DND-41 (cell line): ENCODE results near the gene RFNG.

Source experiments
- ATAC-seq: fragments of 200-7000 bp; cut with Tn5 transposase; 3 replicates; pipeline ENCODE4 v1.9.1; 2021; ENCODE audit warnings: low read depth; ENCODE audit not compliant: insufficient read depth
- DNase-seq: peaks from one replicate; pipeline ENCODE4 v3.0.0-alpha.2; 2020
- H2AFZ ChIP-seq: 2 replicates; pipeline ENCODE4 v1.6.0; 2012; ENCODE audit warnings: low read depth, low read length
- H3K27ac ChIP-seq: 2 replicates; pipeline ENCODE4 v1.5.1; 2012; ENCODE audit warnings: low read length, inconsistent platforms
- H3K27me3 ChIP-seq: fragments of 200-600 bp; sonication (generic); 2 replicates; pipeline ENCODE4 v1.6.0; 2012; ENCODE audit warnings: low read length, mild to moderate bottlenecking, inconsistent platforms; ENCODE audit not compliant: insufficient read depth, poor library complexity
- H3K36me3 ChIP-seq: 2 replicates; pipeline ENCODE4 v1.5.1; 2012; ENCODE audit warnings: low read length, inconsistent platforms; ENCODE audit not compliant: insufficient read depth
- H3K4me1 ChIP-seq: 2 replicates; pipeline ENCODE4 v1.5.1; 2012; ENCODE audit warnings: mild to moderate bottlenecking, low read length; ENCODE audit not compliant: insufficient read depth
- H3K4me2 ChIP-seq: 2 replicates; pipeline ENCODE4 v1.6.0; 2012; ENCODE audit warnings: mild to moderate bottlenecking, moderate library complexity, low read length, inconsistent platforms; ENCODE audit not compliant: insufficient read depth
- H3K4me3 ChIP-seq, 2 experiments: fragments of 200-600 bp in 1 of 2; shearing (Covaris generic) in 1 of 2; 2 replicates each; pipeline ENCODE4 v1.5.1; 2012 to 2016; ENCODE audit warnings: inconsistent platforms in 2 of 2, low read length in 2 of 2, mild to moderate bottlenecking in 2 of 2, low read depth in 1 of 2, moderate library complexity in 1 of 2
- H3K79me2 ChIP-seq: 2 replicates; pipeline ENCODE4 v1.6.0; 2012; ENCODE audit warnings: low read length, inconsistent platforms; ENCODE audit not compliant: insufficient read depth
- H3K9ac ChIP-seq: 2 replicates; pipeline ENCODE4 v1.6.0; 2012; ENCODE audit warnings: low read depth, mild to moderate bottlenecking, inconsistent platforms, low read length, moderate library complexity
- H3K9me3 ChIP-seq: 2 replicates; pipeline ENCODE4 v1.5.1; 2012; ENCODE audit warnings: low read length, moderate library complexity, mild to moderate bottlenecking, inconsistent platforms; ENCODE audit not compliant: insufficient read depth, severe bottlenecking
- H4K20me1 ChIP-seq: 2 replicates; pipeline ENCODE4 v1.6.0; 2012; ENCODE audit warnings: low read length; ENCODE audit not compliant: insufficient read depth
- EZH2 ChIP-seq: IDR thresholded peaks from 3 replicates; pipeline ENCODE4 v1.6.1; 2012; ENCODE audit warnings: borderline replicate concordance, low read depth, mild to moderate bottlenecking, moderate library complexity, low read length, inconsistent platforms; ENCODE audit not compliant: severe bottlenecking
- TF ChIP-seq, protein P1 (sequence below): IDR thresholded peaks from 2 replicates; pipeline ENCODE4 v1.5.1; 2012; ENCODE audit warnings: borderline replicate concordance, low read length, moderate library complexity, mild to moderate bottlenecking; ENCODE audit not compliant: poor library complexity, severe bottlenecking; ENCODE audit errors: extremely low read depth

RFNG gene

DNA sequence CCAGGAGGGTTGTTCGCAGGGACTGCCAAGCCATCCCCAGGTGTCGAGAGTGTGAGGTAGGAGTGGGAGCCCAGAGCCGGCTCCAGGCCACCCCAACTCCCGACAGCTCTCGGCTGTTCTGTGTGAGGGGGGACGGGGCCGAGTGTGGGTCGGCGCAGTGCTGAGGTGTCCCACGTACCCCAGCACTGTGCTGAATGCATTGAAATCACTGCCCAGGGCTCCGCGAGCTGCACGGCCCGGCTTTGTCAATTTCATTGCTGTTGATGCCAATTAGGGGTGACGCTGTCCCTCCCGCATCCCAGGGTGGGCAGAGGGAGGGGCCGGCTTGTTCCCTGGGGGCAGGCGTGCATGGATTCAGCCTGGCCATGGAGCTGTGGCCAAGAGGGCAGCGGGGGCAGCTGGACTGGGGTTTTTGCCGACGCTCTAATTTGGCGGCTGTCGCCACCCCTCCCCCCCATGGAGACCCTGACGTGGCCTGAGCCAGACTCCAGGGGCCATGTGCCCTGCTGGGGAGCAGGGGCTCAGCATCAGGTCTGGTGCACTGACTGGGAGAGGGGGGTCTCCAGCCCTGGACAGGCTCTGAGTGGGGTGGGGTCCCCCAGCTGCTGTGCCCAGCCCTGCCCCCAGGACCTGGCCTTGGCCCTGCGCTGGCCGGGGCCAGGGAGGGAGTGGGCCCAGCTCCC is 43.2 kb downstream of the RFNG start:
- H3K4me2 ChIP-seq = no peak overlapping the region
- H4K20me1 ChIP-seq = 0 out of 2 replicates have a peak, but pooled peaks cover 4% of the 10 kb centered on the region
- H3K4me3 ChIP-seq = no peak overlapping the region
- no peaks in the 10 kb centered on the region for H3K27me3 ChIP-seq
- no peaks in the 10 kb centered on the region for H3K4me1 ChIP-seq
- ATAC-seq = no peak
- no peaks in the 10 kb centered on the region for H3K36me3 ChIP-seq
- no peak overlapping the region for H2AFZ ChIP-seq
- DNase-seq = no peak
- H3K9ac ChIP-seq = no peak overlapping the region
- H3K79me2 ChIP-seq = no peaks in the 10 kb centered on the region
- no peak overlapping the region for H3K27ac ChIP-seq
- TF ChIP-seq, protein P1, sequence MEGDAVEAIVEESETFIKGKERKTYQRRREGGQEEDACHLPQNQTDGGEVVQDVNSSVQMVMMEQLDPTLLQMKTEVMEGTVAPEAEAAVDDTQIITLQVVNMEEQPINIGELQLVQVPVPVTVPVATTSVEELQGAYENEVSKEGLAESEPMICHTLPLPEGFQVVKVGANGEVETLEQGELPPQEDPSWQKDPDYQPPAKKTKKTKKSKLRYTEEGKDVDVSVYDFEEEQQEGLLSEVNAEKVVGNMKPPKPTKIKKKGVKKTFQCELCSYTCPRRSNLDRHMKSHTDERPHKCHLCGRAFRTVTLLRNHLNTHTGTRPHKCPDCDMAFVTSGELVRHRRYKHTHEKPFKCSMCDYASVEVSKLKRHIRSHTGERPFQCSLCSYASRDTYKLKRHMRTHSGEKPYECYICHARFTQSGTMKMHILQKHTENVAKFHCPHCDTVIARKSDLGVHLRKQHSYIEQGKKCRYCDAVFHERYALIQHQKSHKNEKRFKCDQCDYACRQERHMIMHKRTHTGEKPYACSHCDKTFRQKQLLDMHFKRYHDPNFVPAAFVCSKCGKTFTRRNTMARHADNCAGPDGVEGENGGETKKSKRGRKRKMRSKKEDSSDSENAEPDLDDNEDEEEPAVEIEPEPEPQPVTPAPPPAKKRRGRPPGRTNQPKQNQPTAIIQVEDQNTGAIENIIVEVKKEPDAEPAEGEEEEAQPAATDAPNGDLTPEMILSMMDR = no peak
- no peak for TF ChIP-seq EZH2
- H3K9me3 ChIP-seq = no peaks in the 10 kb centered on the region

DNA sequence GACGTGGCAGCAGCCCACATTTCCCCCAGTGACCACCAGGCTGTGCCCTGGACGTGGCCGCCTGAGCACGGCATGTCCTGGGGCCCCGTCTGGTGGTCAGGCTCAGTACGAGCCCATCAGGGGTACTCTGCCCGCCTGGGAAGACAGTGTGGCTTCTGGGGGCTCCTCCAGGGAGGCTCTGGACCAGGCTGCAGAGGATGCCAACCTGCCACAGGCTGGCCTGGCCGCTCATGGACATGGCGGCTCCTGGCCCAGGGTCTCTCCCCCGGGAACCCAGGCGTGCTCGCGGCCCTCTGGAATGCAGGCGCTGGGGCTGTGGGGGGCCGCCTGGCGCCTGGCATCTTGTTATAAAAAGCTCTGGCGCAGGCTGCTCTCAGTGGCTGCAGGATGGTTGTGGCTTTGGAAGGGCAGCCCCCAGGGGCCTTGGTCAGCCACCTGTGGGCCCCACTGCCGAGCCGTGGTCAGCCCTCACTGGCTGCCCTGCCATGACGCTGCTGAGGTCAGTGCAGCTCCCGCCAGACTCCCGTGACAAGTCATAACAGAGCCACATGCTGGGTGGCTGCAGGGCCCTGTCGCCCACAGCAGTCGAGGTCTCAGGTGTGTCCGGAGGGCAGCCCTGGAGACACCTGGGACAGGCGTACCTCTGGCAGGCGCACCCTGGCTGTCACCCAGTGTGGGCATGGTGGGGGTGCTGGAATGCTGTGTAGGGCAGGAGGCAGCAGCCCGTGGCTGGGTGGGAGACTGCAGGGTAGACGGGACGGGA is 43.9 kb downstream of the RFNG start:
- TF ChIP-seq, protein P1 = no peak
- no peak for TF ChIP-seq EZH2
- Histone ChIP-seq H3K4me2 (no peak overlapping the region), H3K4me1 (no peaks in the 10 kb centered on the region), H3K27ac (no peak overlapping the region), H3K36me3 (no peaks in the 10 kb centered on the region), H3K27me3 (no peaks in the 10 kb centered on the region), H2AFZ (no peak overlapping the region), H3K9ac (no peak overlapping the region), H4K20me1 (0 out of 2 replicates have a peak, but pooled peaks cover 4% of the 10 kb centered on the region), H3K9me3 (no peaks in the 10 kb centered on the region), H3K4me3 (no peak overlapping the region), H3K79me2 (no peaks in the 10 kb centered on the region)
- DNase-seq (no peak), ATAC-seq (no peak)

DNA sequence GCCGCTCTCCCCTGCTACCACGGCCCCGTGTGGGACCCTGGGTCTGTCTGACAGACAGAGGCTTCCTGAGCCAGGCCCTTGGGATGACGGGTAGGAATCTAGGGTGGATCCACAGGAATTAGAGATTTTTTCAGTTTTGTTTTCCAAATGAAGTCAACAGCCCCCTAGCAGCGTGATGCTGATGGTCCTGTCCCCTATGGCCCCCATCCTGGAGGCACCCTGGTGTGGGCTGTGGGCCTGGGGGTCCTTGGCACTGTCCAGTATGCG is 44.5 kb downstream of the RFNG start:
- H3K79me2 ChIP-seq = no peaks in the 10 kb centered on the region
- ATAC-seq = no peak
- no peak overlapping the region for H3K4me2 ChIP-seq
- TF ChIP-seq, protein P1 = no peak
- no peak for TF ChIP-seq EZH2
- no peak overlapping the region for H3K27ac ChIP-seq
- H3K4me3 ChIP-seq = no peak overlapping the region
- H3K27me3 ChIP-seq = no peaks in the 10 kb centered on the region
- H3K4me1 ChIP-seq = no peaks in the 10 kb centered on the region
- no peak overlapping the region for H2AFZ ChIP-seq
- no peak overlapping the region for H3K9ac ChIP-seq
- 0 out of 2 replicates have a peak, but pooled peaks cover 4% of the 10 kb centered on the region for H4K20me1 ChIP-seq
- no peaks in the 10 kb centered on the region for H3K9me3 ChIP-seq
- H3K36me3 ChIP-seq = no peaks in the 10 kb centered on the region
- DNase-seq = no peak
